ENCODE measurements around the gene NFIX. TPM values are rescaled to one million over a fixed set of nuclear protein-coding genes. Genes with fewer than 3 reads are reported as not detected.

Gene NFIX
- total RNA-seq, 1 experiment from 2014 or later = 144 TPM

DNA sequence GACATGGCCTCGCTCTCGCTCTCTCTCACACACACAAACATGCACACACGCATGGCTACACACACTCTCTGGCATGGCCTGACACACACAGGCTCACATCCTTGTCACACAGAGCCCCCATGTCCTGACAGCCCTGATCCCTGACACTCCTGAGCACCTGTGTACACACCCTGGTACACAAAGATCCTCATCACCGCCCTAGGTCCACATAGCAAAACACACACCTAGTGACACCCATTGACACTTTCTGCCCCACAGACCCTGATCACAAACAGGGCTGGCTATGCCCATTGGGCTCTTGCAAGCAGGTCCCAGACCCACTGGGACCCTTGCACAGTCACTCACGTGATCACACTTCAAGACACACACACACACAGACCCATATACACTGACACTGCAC is 4.0 kb upstream of the NFIX start:
- no peak for DNase-seq (ENCODE audit: low read depth, low spot score)
- CTCF ChIA-PET = interaction anchor here (0.6 kb wide), 1 partner anchor 10 kb away, joined by 3 read pairs; no protein-coding TSS in a partner anchor
- Histone ChIP-seq H3K27ac (ENCODE audit: low read length) (no peak overlapping the region), H3K4me1 (ENCODE audit: control insufficient read depth, insufficient read depth, low read length) (peaks cover 4% of the 10 kb centered on the region; the same call in 1 of the 2 replicates), H3K36me3 (ENCODE audit: control insufficient read depth, insufficient read depth, low read length) (no peaks in the 10 kb centered on the region), H3K9me3 (ENCODE audit: control insufficient read depth, insufficient read depth, low read depth, low read length) (no peaks in the 10 kb centered on the region), H3K27me3 (ENCODE audit: control insufficient read depth, insufficient read depth, low read length) (no peaks in the 10 kb centered on the region), H3K4me3 (ENCODE audit: low read depth in 2 of 2, low read length in 2 of 2) (no peak overlapping the region)
- in situ Hi-C loops (cut with HindIII; ENCODE audit: low pct_unique_long_range_greater_than_20kb, low sequenced_read_pairs) (no loop called here), intact Hi-C loops (cut with micrococcal nuclease; ENCODE audit: unreplicated experiment) (no loop called here)
- ATAC-seq = no peak
- POLR2A ChIA-PET = interaction anchor here (0.7 kb wide), 1 partner anchor 94 kb away, joined by 11 read pairs; no protein-coding TSS in a partner anchor
- no peak for TF ChIP-seq POLR2AphosphoS5 (IDR thresholded peaks at IDR 0.05; ENCODE audit: low read depth, low read length)
- BruUV-seq (replicated peaks) = no TSS peak

- H3K4me1 ChIP-seq (ENCODE audit: control insufficient read depth, insufficient read depth, low read length) = peaks cover 12% of the 10 kb centered on the region
- TF ChIP-seq, protein P1, sequence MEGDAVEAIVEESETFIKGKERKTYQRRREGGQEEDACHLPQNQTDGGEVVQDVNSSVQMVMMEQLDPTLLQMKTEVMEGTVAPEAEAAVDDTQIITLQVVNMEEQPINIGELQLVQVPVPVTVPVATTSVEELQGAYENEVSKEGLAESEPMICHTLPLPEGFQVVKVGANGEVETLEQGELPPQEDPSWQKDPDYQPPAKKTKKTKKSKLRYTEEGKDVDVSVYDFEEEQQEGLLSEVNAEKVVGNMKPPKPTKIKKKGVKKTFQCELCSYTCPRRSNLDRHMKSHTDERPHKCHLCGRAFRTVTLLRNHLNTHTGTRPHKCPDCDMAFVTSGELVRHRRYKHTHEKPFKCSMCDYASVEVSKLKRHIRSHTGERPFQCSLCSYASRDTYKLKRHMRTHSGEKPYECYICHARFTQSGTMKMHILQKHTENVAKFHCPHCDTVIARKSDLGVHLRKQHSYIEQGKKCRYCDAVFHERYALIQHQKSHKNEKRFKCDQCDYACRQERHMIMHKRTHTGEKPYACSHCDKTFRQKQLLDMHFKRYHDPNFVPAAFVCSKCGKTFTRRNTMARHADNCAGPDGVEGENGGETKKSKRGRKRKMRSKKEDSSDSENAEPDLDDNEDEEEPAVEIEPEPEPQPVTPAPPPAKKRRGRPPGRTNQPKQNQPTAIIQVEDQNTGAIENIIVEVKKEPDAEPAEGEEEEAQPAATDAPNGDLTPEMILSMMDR (IDR thresholded peaks at IDR 0.05) = no peak
- TF ChIP-seq TCF7L2 (IDR thresholded peaks at IDR 0.05; ENCODE audit: low read depth, low read length) (no peak), REST (IDR thresholded peaks at IDR 0.05; ENCODE audit: insufficient read depth in 1 of 2, low read depth in 2 of 2, low read length in 1 of 2) (no peak), POLR2AphosphoS5 (IDR thresholded peaks at IDR 0.05; ENCODE audit: low read depth, low read length) (no peak), SIN3A (IDR thresholded peaks at IDR 0.05; ENCODE audit: borderline replicate concordance, insufficient read depth, low read depth, low read length) (no peak)
- H3K27ac ChIP-seq (ENCODE audit: low read length) = no peak overlapping the region
- intact Hi-C loops (cut with micrococcal nuclease; ENCODE audit: unreplicated experiment) = no loop called here
- ATAC-seq (no peak), DNase-seq (ENCODE audit: low read depth, low spot score) (no peak)
- ChIA-PET POLR2A (no interaction called here), CTCF (no interaction called here)
- H3K36me3 ChIP-seq (ENCODE audit: control insufficient read depth, insufficient read depth, low read length) = no peaks in the 10 kb centered on the region
- H3K4me3 ChIP-seq (ENCODE audit: low read depth in 2 of 2, low read length in 2 of 2) = no peak overlapping the region
- H3K27me3 ChIP-seq (ENCODE audit: control insufficient read depth, insufficient read depth, low read length) = no peaks in the 10 kb centered on the region
- in situ Hi-C loops (cut with HindIII; ENCODE audit: low pct_unique_long_range_greater_than_20kb, low sequenced_read_pairs) = no loop called here
- no TSS peak for BruUV-seq (replicated peaks)
- H3K9me3 ChIP-seq (ENCODE audit: control insufficient read depth, insufficient read depth, low read depth, low read length) = no peaks in the 10 kb centered on the region
Measured at GRCh38 chr19:12992729-12993128, 2.5 kb upstream of the NFIX start.

- no TSS peak for BruUV-seq (replicated peaks)
- POLR2A ChIA-PET = interaction anchor here (0.7 kb wide), 1 partner anchor 41 kb away, joined by 3 read pairs; no protein-coding TSS in a partner anchor
Measured at GRCh38 chr19:12993562-12993961, 1.7 kb upstream of the NFIX start.

More at GRCh38 chr19:12993562-12993961, 1.7 kb upstream of the NFIX start:
- DNase-seq (ENCODE audit: low read depth, low spot score) (no peak), ATAC-seq (no peak)
- no peak overlapping the region for H3K27ac ChIP-seq (ENCODE audit: low read length)
- H3K4me3 ChIP-seq (ENCODE audit: low read depth in 2 of 2, low read length in 2 of 2) = no peak overlapping the region
- no peaks in the 10 kb centered on the region for H3K9me3 ChIP-seq (ENCODE audit: control insufficient read depth, insufficient read depth, low read depth, low read length)
- peaks cover 16% of the 10 kb centered on the region for H3K4me1 ChIP-seq (ENCODE audit: control insufficient read depth, insufficient read depth, low read length)
- intact Hi-C loops (cut with micrococcal nuclease; ENCODE audit: unreplicated experiment) = no loop called here
- no peaks in the 10 kb centered on the region for H3K36me3 ChIP-seq (ENCODE audit: control insufficient read depth, insufficient read depth, low read length)
- TF ChIP-seq POLR2AphosphoS5 (IDR thresholded peaks at IDR 0.05; ENCODE audit: low read depth, low read length) (no peak), SIN3A (IDR thresholded peaks at IDR 0.05; ENCODE audit: borderline replicate concordance, insufficient read depth, low read depth, low read length) (no peak), REST (IDR thresholded peaks at IDR 0.05; ENCODE audit: insufficient read depth in 1 of 2, low read depth in 2 of 2, low read length in 1 of 2) (no peak), TCF7L2 (IDR thresholded peaks at IDR 0.05; ENCODE audit: low read depth, low read length) (no peak)
- TF ChIP-seq, protein P1 (IDR thresholded peaks at IDR 0.05) = no peak
- CTCF ChIA-PET = interaction anchor here (0.6 kb wide), 1 partner anchor 459 kb away, joined by 3 read pairs; no protein-coding TSS in a partner anchor
- in situ Hi-C loops (cut with HindIII; ENCODE audit: low pct_unique_long_range_greater_than_20kb, low sequenced_read_pairs) = no loop called here
- no peaks in the 10 kb centered on the region for H3K27me3 ChIP-seq (ENCODE audit: control insufficient read depth, insufficient read depth, low read length)

Measured in Panc1 (cell line).